OCI-LY3 (cell line): Measurements from ENCODE around the gene GPC3.

ENCODE experiments used
- H2AFZ ChIP-seq: fragments of 200-600, 300-600 bp; shearing (Covaris generic); 2 replicates; pipeline ENCODE4 v1.6.0; 2014; ENCODE audit warnings: antibody characterized with exemption, low read depth, low read length
- H3K27ac ChIP-seq: fragments of 200-600, 300-600 bp; sonication (generic); 2 replicates; pipeline ENCODE4 v1.5.1; 2014; ENCODE audit warnings: mild to moderate bottlenecking, low read length, moderate library complexity, mixed read lengths
- H3K27me3 ChIP-seq: fragments of 200-600, 300-600 bp; sonication (generic); 2 replicates; pipeline ENCODE4 v1.6.1; 2014; ENCODE audit warnings: low read depth, low read length, mixed read lengths
- H3K36me3 ChIP-seq: fragments of 200-600, 300-600 bp; sonication (generic); replicated peaks from 2 replicates; pipeline ENCODE3; 2014; ENCODE audit warnings: low read depth, low read length, mixed read lengths
- H3K4me1 ChIP-seq: fragments of 300-600, 200-600 bp; sonication (generic); 2 replicates; pipeline ENCODE4 v1.6.1; 2014; ENCODE audit warnings: low read length, mixed read lengths
- H3K4me2 ChIP-seq: fragments of 200-600, 300-600 bp; sonication (generic); 2 replicates; pipeline ENCODE4 v1.6.1; 2014; ENCODE audit warnings: low read length, mixed read lengths
- H3K4me3 ChIP-seq: fragments of 300-600, 200-600 bp; sonication (generic); 2 replicates; pipeline ENCODE4 v1.5.1; 2014; ENCODE audit warnings: antibody characterized with exemption, mild to moderate bottlenecking, low read length, moderate library complexity
- H3K79me2 ChIP-seq: fragments of 300-600, 200-600 bp; shearing (Covaris generic); 2 replicates; pipeline ENCODE4 v1.6.1; 2014; ENCODE audit warnings: mild to moderate bottlenecking, low read length, mixed read lengths
- H3K9ac ChIP-seq: fragments of 300-600, 200-600 bp; shearing (Covaris generic); 2 replicates; pipeline ENCODE4 v1.6.0; 2014; ENCODE audit warnings: mild to moderate bottlenecking, low read length, moderate library complexity
- H3K9me3 ChIP-seq: fragments of 200-600, 300-600 bp; shearing (Covaris generic); 2 replicates; pipeline ENCODE4 v1.6.1; 2014; ENCODE audit warnings: low read length, mixed read lengths; ENCODE audit not compliant: insufficient read depth
- H4K20me1 ChIP-seq: fragments of 200-600, 300-600 bp; sonication (generic); 2 replicates; pipeline ENCODE4 v1.6.1; 2016; ENCODE audit warnings: low read length, mixed read lengths; ENCODE audit not compliant: insufficient read depth
- EZH2phosphoT487 ChIP-seq: fragments of 200-600 bp; shearing (Covaris generic); IDR thresholded peaks from 2 replicates; pipeline ENCODE4 v1.6.1; 2018; ENCODE audit warnings: antibody characterized with exemption, mixed run types, low read depth
- TF ChIP-seq, protein P1 (sequence below): fragments of 200-600, 300-600 bp; sonication (generic); IDR thresholded peaks from 2 replicates; pipeline ENCODE4 v1.5.1; 2014; ENCODE audit warnings: antibody characterized with exemption, low read length, low read depth

The GPC3 gene

GRCh38 chrX:133852401-133852800 is 133.0 kb downstream of the GPC3 start:
- no peak for TF ChIP-seq EZH2phosphoT487
- TF ChIP-seq, protein P1, sequence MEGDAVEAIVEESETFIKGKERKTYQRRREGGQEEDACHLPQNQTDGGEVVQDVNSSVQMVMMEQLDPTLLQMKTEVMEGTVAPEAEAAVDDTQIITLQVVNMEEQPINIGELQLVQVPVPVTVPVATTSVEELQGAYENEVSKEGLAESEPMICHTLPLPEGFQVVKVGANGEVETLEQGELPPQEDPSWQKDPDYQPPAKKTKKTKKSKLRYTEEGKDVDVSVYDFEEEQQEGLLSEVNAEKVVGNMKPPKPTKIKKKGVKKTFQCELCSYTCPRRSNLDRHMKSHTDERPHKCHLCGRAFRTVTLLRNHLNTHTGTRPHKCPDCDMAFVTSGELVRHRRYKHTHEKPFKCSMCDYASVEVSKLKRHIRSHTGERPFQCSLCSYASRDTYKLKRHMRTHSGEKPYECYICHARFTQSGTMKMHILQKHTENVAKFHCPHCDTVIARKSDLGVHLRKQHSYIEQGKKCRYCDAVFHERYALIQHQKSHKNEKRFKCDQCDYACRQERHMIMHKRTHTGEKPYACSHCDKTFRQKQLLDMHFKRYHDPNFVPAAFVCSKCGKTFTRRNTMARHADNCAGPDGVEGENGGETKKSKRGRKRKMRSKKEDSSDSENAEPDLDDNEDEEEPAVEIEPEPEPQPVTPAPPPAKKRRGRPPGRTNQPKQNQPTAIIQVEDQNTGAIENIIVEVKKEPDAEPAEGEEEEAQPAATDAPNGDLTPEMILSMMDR = no peak
- Histone ChIP-seq H2AFZ (no peak overlapping the region), H3K9me3 (no peaks in the 10 kb centered on the region), H3K4me3 (no peak overlapping the region), H3K36me3 (no peaks in the 10 kb centered on the region), H3K79me2 (no peaks in the 10 kb centered on the region), H3K4me2 (no peak overlapping the region), H3K9ac (no peak overlapping the region), H4K20me1 (no peaks in the 10 kb centered on the region), H3K27me3 (no peaks in the 10 kb centered on the region), H3K4me1 (peaks cover 13% of the 10 kb centered on the region), H3K27ac (no peak overlapping the region)

- Histone ChIP-seq H3K27ac (no peak overlapping the region), H3K4me3 (no peak overlapping the region), H3K79me2 (no peaks in the 10 kb centered on the region)
Observed at GRCh38 chrX:133850399-133850798, 135.0 kb downstream of the GPC3 start.

GRCh38 chrX:133849676-133850075 is 135.7 kb downstream of the GPC3 start:
- Histone ChIP-seq H3K4me2 (no peak overlapping the region), H3K4me3 (no peak overlapping the region), H3K9me3 (no peaks in the 10 kb centered on the region), H3K79me2 (no peaks in the 10 kb centered on the region), H3K9ac (no peak overlapping the region), H3K4me1 (peaks cover 38% of the 10 kb centered on the region), H4K20me1 (no peaks in the 10 kb centered on the region), H3K36me3 (no peaks in the 10 kb centered on the region), H3K27ac (no peak overlapping the region), H3K27me3 (no peaks in the 10 kb centered on the region), H2AFZ (no peak overlapping the region)
- TF ChIP-seq EZH2phosphoT487 = no peak
- TF ChIP-seq, protein P1 = no peak

More at GRCh38 chrX:133850399-133850798, 135.0 kb downstream of the GPC3 start:
- Histone ChIP-seq H3K4me2 (no peak overlapping the region), H3K9me3 (no peaks in the 10 kb centered on the region), H3K36me3 (no peaks in the 10 kb centered on the region), H2AFZ (no peak overlapping the region), H3K4me1 (peaks cover 31% of the 10 kb centered on the region), H3K9ac (no peak overlapping the region), H3K27me3 (no peaks in the 10 kb centered on the region), H4K20me1 (no peaks in the 10 kb centered on the region)
- TF ChIP-seq, protein P1 = no peak
- no peak for TF ChIP-seq EZH2phosphoT487

DNA sequence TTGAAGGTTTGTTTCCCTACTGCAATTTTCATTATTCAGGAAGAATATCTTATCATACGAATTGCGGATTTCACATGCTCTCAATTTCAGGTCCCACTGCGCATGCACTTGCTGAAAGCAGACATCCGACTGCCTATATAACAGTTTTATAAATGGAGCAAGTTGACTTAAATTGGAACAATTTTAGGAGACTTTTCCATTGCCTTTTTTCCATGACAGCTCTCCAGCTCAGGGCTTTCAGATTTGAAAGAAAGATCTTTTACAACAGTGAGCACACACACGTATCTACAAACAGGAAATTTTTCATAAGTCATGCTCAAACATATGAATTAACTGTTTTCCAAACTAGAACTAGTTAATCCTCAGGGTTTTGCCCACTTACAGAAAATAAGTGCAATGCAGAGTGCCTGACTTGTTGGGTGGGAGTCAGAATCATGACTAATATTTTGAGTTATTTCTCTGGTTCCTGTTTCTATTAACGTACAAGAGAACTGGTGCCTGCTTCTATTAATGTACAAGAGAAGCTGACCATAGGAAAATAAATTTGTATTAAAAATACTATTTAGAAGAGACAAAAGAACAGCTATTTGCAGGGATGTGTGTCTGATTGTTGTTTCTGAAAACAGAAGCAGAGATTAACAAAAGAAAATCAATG is 137.9 kb downstream of the GPC3 start:
- no peak for TF ChIP-seq EZH2phosphoT487
- TF ChIP-seq, protein P1 = no peak
- no peak overlapping the region; the same call in 1 of the 2 replicates for H3K4me3 ChIP-seq
- H2AFZ ChIP-seq = no peak overlapping the region
- no peaks in the 10 kb centered on the region for H3K27me3 ChIP-seq
- peak overlapping the region; percentile 45 for H3K4me2 ChIP-seq
- H3K9me3 ChIP-seq = no peaks in the 10 kb centered on the region
- no peaks in the 10 kb centered on the region for H3K79me2 ChIP-seq
- no peak overlapping the region for H3K27ac ChIP-seq
- H4K20me1 ChIP-seq = no peaks in the 10 kb centered on the region
- H3K9ac ChIP-seq = no peak overlapping the region
- H3K36me3 ChIP-seq = no peaks in the 10 kb centered on the region
- peaks cover 43% of the 10 kb centered on the region for H3K4me1 ChIP-seq
